T47D (cell line): ENCODE measurements around the gene EMD.

Source experiments
- DNase-seq, 2 experiments: peaks; one replicate each; pipeline versions ENCODE4 v3.0.0 to v3.0.0-alpha.2; 2011 to 2012; ENCODE audit warnings: low read depth in 1 of 2, low spot score in 1 of 2
- JUND ChIP-seq: IDR thresholded peaks from 2 replicates; pipeline ENCODE4 v1.6.1; 2012; ENCODE audit warnings: low read depth
- in situ Hi-C: cut with HindIII; loops from 2 replicates; pipeline ENCODE4 v1.10.0; 2016; ENCODE audit warnings: low sequenced_read_pairs, low pct_unique_long_range_greater_than_20kb

Gene EMD

DNA sequence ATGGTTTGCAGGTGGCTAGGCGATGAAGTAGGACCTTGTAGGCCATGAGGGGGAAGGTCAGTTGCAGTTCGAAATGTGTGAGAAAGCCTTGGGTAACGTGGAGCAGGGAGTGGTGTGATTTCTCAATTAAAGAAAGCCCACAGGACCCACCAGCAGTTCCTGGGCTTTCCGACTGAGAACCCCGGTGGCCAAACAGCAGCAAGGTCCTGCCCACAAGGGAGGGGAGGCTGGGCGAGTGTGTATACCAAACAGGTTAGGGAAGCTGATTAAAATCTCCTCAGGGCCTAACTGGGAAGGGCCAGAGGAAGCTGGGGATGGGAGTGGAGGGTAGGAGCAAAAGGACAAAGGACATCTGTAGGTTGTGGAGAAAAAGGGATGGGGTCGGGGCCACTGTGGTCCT lies 51.8 kb downstream of the EMD start:
- in situ Hi-C loops = no loop called here
- peak; percentile 51 to 73 for DNase-seq
- TF ChIP-seq JUND = no peak
